NCI-H2107 treated with DMSO at 0.1 percent for 48 hours (cell line): ENCODE data around the gene IFNAR1.
"Not testable (repeated sequence)": the region's sequence is repeated elsewhere in the genome, so short reads cannot be mapped to it uniquely, and the experiment has no call there.

Experiments
- DNase-seq: peaks from one replicate; lab custom pipeline; 2025; ENCODE audit not compliant: unreplicated experiment; lab: John Stamatoyannopoulos, UW

IFNAR1 gene

GRCh38 chr21:33339918-33340317 lies 15.1 kb downstream of the IFNAR1 start:
- DNase-seq: no peak

DNA sequence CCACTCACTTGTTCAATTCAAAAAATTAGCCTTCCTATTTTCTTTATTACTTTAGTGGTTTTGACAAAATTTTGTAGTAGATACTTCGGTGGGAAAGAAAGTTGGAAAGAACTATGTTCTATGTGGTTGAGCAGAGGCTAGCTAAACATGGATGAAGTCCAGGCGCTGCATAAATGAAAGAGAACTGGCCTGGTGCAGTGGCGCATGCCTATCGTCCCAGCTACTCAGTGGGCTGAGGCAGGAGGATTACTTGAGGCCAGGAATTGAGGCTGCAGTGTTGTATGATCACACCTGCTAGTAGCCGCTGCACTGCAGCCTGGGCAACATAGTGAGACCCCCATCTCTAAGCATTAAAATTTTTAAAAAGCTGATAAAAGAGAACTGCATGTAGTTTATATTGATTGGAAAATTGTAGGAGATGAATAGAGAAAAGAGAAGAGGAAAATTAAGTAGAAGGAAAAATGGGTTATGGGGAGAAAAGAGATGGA lies 21.0 kb downstream of the IFNAR1 start:
- DNase-seq: no peak

GRCh38 chr21:33348706-33349105 lies 23.9 kb downstream of the IFNAR1 start:
- DNase-seq: no peak

- no peak for DNase-seq
Measured at GRCh38 chr21:33350676-33351075, 25.9 kb downstream of the IFNAR1 start.

- no peak for DNase-seq
Measured at GRCh38 chr21:33355355-33355754, 30.6 kb downstream of the IFNAR1 start.

- DNase-seq: no peak
Measured at GRCh38 chr21:33355996-33356395, 31.2 kb downstream of the IFNAR1 start.

- no peak for DNase-seq
Measured at GRCh38 chr21:33357177-33357576, 32.4 kb downstream of the IFNAR1 start.

GRCh38 chr21:33359446-33359845 lies 34.7 kb downstream of the IFNAR1 start:
- DNase-seq: no peak

GRCh38 chr21:33360281-33360680 lies 35.5 kb downstream of the IFNAR1 start:
- no peak for DNase-seq

DNA sequence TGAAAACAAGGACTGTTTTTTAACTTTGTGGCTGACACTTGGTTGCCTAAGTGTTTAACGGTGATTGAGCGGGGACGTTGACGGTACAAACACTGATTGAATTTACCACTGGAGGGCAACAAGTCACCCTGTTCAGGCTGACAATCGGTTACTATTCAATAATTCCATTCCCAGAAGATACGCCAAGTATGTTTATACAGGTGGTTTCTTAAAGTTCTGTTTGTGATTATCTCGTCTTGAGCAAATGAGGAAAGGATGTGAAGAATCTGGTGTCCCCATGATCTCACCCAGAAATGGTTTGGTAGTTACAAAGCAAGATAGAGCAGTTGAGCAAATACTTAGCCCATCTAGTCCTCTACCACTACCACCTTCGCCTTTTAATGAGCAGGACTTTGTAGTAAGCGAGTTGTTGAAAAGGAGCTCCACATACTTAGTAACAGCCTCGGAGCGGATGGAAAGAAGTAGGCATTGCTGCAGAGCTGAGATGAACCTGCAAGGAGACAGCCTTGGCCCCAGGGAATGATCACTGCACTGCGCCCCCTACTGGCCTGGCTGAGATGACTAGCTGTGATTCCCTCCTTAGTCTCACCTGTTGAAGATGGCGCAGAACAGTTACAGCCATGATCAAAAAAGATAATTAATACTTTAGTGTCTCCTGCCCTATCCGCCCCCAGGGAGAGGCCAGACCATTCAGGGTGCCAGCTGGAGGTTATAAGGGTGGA lies 36.3 kb downstream of the IFNAR1 start:
- peak; percentile 96 for DNase-seq

DNA sequence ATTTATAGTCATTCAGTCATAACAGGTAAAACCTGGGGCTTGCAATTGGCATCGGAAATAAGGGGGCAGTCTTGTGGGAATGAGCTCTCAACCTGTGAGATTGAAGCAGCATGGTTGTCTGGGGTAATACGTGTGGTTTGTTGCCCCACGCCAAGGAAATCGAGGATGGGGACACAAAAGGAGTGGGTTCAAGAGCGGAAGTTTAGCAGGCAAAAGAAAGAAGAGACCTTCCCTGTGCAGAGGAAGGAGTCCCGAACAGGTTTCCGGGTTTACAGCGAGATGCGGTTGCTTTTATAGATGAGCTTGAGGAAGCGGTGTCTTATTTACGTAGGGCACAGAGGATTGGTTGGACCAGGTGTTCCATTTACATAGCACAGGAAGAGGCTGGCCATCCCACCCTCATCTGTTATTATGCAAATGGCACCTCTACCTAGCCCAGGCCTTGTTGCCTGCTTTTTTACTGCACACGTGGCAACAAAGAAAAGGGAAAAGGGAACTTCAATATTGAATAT lies 37.3 kb downstream of the IFNAR1 start:
- DNase-seq: peak; percentile 88

GRCh38 chr21:33363911-33364609 lies 39.3 kb downstream of the IFNAR1 start:
- DNase-seq: not testable (repeated sequence)

GRCh38 chr21:33364830-33365229 lies 40.1 kb downstream of the IFNAR1 start:
- DNase-seq: no peak

- no peak for DNase-seq
Measured at GRCh38 chr21:33367309-33367973, 42.7 kb downstream of the IFNAR1 start.

DNA sequence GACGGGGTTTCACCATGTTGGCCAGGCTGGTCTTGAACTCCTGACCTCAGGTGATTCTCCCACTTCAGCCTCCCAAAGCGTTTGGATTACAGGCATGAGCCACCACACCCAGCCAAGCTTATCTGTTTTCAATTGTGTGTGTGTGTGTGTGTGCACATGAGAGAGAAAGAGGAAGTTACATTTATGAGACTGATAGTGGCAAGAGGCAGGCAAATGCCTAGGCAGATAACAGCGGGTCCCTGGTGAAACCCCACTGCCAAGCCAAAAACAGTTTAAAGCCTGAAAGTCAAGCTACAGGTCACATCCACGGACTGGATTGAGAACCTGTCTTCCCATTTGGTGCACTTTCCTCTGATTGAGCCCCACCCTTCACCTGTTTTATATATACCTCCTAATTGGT lies 43.4 kb downstream of the IFNAR1 start:
- no peak for DNase-seq

GRCh38 chr21:33368576-33368975 lies 43.8 kb downstream of the IFNAR1 start:
- DNase-seq: no peak

- no peak for DNase-seq
Measured at GRCh38 chr21:33369586-33369985, 44.8 kb downstream of the IFNAR1 start.

- DNase-seq: no peak
Measured at GRCh38 chr21:33370305-33370704, 45.5 kb downstream of the IFNAR1 start.

GRCh38 chr21:33371366-33371765 lies 46.6 kb downstream of the IFNAR1 start:
- no peak for DNase-seq

GRCh38 chr21:33372582-33372981 lies 47.8 kb downstream of the IFNAR1 start:
- DNase-seq: no peak

GRCh38 chr21:33373451-33373850 lies 48.7 kb downstream of the IFNAR1 start:
- no peak for DNase-seq

DNA sequence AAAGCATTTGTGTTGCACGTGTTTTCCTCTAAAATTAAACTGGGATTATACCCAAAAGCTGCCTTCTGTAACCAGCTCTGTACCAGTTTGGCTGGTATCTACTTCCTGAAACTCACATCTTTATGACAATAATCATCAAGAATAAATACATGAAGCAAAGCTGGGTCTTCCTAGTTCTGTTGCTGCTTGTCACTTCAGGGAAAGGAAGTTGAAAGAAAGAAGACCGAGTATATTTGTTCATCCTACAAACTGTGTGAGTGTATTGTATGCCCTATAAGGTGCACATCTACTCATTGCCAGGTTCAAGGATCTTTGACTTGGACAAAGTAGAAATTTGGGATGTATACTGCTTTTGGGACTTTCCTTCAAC lies 49.3 kb downstream of the IFNAR1 start:
- no peak for DNase-seq
